ENCODE data around the gene MASP1.

The MASP1 gene

GRCh38 chr3:187293516-187294430 is 2.2 kb upstream of the MASP1 start:
- peak in 3 of 14 donors; percentile 7 to 59 (median 16) for DNase-seq

DNA sequence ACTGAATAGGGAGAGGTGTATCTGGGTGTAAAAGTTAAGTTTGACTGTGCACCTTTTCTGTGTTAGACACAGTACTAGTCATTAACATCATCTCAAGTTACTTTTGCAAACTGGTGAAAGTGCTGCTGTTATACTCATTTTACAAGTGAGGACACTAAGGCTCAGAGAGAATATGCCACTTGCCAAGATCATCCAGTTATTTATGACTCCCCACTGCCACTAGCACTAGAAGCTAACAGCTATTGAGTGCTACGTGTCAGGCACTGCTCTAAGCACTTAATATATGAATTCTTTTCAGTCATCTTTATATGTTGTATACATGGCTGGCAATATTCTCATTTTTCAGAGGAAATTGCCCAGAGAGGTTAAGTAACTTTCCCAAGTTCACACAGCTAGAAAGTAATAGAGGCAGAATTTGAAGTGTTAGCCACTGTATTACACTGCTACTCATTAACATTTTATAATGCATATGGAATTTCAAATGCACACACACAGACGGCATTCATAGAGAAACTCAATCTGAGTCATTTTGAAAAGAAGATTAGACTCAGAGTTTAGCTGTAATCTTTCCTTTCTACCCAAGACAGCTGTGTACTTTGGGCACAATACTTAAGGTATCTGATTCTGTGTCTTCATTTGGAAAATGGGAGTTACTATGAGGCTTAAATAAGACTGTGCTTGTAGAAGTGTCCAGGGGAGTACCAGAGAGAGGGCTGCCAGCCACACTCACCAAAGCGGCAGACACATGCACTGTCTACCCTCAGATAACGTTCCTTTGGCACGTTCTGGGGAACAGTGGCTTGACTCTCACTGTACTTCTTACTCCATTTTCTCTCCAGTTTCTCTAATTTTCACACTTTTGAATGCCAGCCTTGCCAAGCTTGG is 1.3 kb upstream of the MASP1 start:
- DNase-seq, result no peak

GRCh38 chr3:187292181-187292580 is 644 bp upstream of the MASP1 start:
- peak in 4 of 14 donors; percentile 5 to 25 (median 14) for DNase-seq

GRCh38 chr3:187291001-187291511 is 481 bp downstream of the MASP1 start:
- peak in 2 of 14 donors; percentile 43 to 50 for DNase-seq

GRCh38 chr3:187290503-187290902 is 1.0 kb downstream of the MASP1 start:
- DNase-seq, result no peak

GRCh38 chr3:187288855-187289605 is 2.5 kb downstream of the MASP1 start:
- DNase-seq, result no peak

GRCh38 chr3:187288131-187288854 is 3.2 kb downstream of the MASP1 start:
- DNase-seq, result peak in 2 of 14 donors; percentile 10 to 34

- no peak for DNase-seq
These were observed 4.3 kb downstream of the MASP1 start for GRCh38 chr3:187287256-187287655.

DNA sequence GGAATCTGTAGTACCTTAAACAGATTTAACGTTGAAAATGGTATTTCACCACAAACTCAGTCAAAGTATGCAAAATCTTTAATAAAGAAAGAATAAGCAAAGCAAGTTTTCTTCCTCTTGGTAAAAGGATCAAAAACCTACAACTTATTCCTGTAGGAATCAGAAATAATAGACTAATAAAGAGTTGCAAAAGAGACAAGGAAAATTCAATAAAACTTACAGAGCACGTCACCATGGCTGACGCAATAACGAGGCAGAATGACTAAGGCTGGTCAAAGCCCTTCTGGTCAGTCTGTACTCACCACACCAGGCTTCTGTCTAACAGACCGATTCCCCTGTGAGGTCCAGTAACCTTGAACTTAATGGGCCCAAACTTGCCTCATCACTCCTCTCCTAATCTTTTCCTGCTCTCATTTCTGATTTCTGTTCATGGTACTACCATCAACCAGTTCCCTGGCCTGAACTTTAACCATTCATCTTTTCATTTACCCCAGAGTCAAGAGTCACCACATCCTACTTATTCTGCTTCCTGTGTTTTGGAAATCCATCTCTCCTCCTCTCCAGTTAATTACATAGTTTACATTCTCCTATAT is 5.0 kb downstream of the MASP1 start:
- no peak for DNase-seq

- DNase-seq, result no peak
These were observed 10.3 kb downstream of the MASP1 start for GRCh38 chr3:187281191-187281714.

DNA sequence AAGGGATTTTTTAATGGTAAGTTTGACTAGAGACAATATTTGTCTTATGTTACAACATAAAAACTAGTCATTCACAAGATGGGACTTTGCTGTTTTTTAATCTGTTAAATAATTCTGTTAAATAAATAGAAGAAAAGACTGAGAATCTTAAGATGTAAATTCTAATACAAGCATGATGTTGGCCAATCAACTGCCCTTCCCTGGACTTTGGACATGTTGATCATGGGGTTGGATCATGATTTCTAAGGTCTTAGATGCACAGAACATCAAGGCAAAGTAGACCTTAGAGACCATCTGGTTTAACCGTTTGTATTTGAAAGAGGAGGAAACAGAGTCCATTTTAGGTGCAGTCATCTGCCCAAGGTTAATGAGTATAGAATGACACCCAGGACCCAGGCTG is 10.9 kb downstream of the MASP1 start:
- no peak for DNase-seq

- DNase-seq, result no peak
These were observed 14.4 kb downstream of the MASP1 start for GRCh38 chr3:187277129-187277462.

GRCh38 chr3:187276397-187277128 is 15.0 kb downstream of the MASP1 start:
- no peak for DNase-seq

- peak in 7 of 14 donors; percentile 4 to 82 (median 34) for DNase-seq
These were observed 16.6 kb downstream of the MASP1 start for GRCh38 chr3:187274977-187275338.

- DNase-seq, result no peak
These were observed 17.1 kb downstream of the MASP1 start for GRCh38 chr3:187274315-187274976.

- no peak for DNase-seq
These were observed 20.0 kb downstream of the MASP1 start for GRCh38 chr3:187271582-187271981.

- no peak for DNase-seq
These were observed 22.1 kb downstream of the MASP1 start for GRCh38 chr3:187269486-187269885.

DNA sequence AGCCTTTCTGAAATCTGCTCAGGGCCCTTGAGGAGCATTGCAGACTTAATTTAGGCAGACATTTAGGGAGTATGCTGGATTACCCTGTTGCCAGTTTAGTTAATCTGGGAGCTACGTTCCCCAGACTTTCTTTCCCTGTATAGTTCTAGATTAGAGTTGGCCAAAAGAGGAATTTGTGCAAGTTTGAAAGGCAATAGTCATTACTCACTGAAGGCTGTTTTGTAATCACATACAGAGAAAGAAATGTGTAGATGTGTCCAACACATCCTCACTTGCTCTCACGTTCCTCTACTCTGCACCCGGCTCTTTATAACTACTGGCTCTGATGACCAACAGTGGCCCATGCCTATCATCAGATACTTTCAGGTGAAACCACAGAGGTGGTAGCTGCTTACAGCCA is 24.2 kb downstream of the MASP1 start:
- no peak for DNase-seq

DNA sequence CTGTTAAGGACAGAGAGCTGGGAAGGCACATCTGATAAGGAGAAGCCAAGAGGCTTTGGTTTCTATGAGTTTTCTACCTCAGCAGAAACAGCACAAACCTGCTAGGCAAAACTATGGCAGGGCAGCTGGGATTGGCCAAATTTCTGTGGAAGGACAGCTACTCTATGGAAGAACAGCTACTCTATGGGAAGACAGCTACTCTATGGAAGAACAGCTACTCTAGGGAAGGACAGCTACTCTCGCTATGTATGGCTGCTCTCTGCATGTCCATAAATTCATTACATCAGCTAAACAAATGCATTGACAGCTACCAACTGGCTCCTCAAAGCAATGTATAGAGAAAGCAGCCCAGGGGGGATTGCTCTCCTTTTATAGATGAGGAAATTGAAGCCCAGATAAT is 24.8 kb downstream of the MASP1 start:
- DNase-seq, result no peak

GRCh38 chr3:187265461-187265955 is 26.0 kb downstream of the MASP1 start:
- no peak for DNase-seq
